B cell (primary cell): ENCODE measurements around the gene SEPTIN5.

ENCODE experiments used
- CTCF ChIP-seq: fragments of 200-600 bp; IDR thresholded peaks from one replicate; pipeline ENCODE4 v1.8.0; 2022; ENCODE audit warnings: antibody characterized with exemption, mild to moderate bottlenecking
- EZH2 ChIP-seq: IDR thresholded peaks from 2 replicates; pipeline ENCODE4 v1.6.1; 2012; ENCODE audit warnings: borderline replicate concordance, low read depth, mild to moderate bottlenecking, moderate library complexity, low read length; ENCODE audit not compliant: insufficient read depth, poor library complexity, severe bottlenecking

- TF ChIP-seq CTCF (no peak), EZH2 (no peak)
These were observed 51.4 kb downstream of the SEPTIN5 start for GRCh38 chr22:19765477-19766239.
